GM13977 (cell line): Measurements from ENCODE around the gene ARHGEF39.

Experiments used
- DNase-seq: peaks from one replicate; pipeline ENCODE4 v3.0.0; 2012; ENCODE audit warnings: low spot score
- CTCF ChIP-seq: IDR thresholded peaks from 2 replicates; pipeline ENCODE4 v1.5.1; 2012; ENCODE audit warnings: mild to moderate bottlenecking, control low read depth; ENCODE audit not compliant: insufficient read depth; ENCODE audit errors: extremely low read depth, missing control alignments
- in situ Hi-C: fragments of 300-500 bp; cut with MboI; formaldehyde crosslinking; loops from one replicate; pipeline ENCODE4 v1.12.0; 2022; ENCODE audit warnings: low sequenced_read_pairs, low pct_unique_long_range_greater_than_20kb, mixed read lengths, inconsistent platforms; ENCODE audit not compliant: unreplicated experiment

The ARHGEF39 gene

GRCh38 chr9:35710818-35711500 lies 46.0 kb upstream of the ARHGEF39 start:
- in situ Hi-C loops: no loop called here
- no peak for DNase-seq
- TF ChIP-seq CTCF: no peak

- TF ChIP-seq CTCF: no peak
- no peak for DNase-seq
- in situ Hi-C loops: no loop called here
Observed at GRCh38 chr9:35708146-35708545, 43.2 kb upstream of the ARHGEF39 start.

GRCh38 chr9:35706951-35707350 lies 42.0 kb upstream of the ARHGEF39 start:
- DNase-seq: no peak
- in situ Hi-C loops: no loop called here
- TF ChIP-seq CTCF: no peak

GRCh38 chr9:35705836-35706430 lies 40.9 kb upstream of the ARHGEF39 start:
- no peak for TF ChIP-seq CTCF
- no peak for DNase-seq
- in situ Hi-C loops: no loop called here

GRCh38 chr9:35705372-35705771 lies 40.4 kb upstream of the ARHGEF39 start:
- in situ Hi-C loops: no loop called here
- DNase-seq: no peak
- no peak for TF ChIP-seq CTCF

GRCh38 chr9:35703906-35704672 lies 39.1 kb upstream of the ARHGEF39 start:
- in situ Hi-C loops: no loop called here
- no peak for TF ChIP-seq CTCF
- DNase-seq: no peak
